ENCODE measurements around the gene CTDSPL. TPM values are rescaled to one million over a fixed set of nuclear protein-coding genes. Genes with fewer than 3 reads are reported as not detected.

The CTDSPL gene
- total and polyA plus RNA-seq, 2 of the 13 experiments (the other 11 are each of a cell fraction or from before 2014, with no cell fraction given) = 26.1 to 142 TPM

DNA sequence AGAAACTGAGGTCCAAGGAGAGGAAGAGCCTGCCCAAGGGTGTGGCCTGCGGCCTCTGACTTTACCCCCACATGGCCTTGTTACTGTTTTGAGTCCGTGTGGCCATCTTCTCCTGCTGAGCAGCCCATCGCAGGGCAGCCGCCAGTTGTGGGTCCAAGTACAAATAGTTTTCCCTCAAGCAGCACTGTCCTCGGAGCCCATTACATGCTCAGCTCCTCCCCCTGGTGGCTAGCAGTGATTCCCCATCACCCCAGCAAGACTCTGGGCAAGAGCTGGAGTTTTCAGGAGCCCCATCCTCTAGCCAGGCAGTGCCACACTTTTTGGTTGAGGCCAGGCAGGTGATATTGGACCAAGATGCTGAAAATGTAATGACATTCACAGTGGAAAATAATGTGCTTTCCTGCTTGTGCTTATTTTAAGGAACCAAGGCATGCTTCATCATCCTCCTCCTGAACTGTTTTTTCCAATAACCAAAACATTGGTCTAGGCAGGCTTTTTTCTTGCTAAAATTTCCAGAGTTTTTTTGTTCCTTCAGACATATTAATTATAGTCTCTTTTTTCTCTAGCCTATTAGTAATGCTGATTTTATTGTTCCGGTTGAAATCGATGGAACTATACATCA is 105.7 kb downstream of the CTDSPL start (continued):
- TF ChIP-seq ATM (IDR thresholded peaks at IDR 0.05; ENCODE audit: borderline replicate concordance) = no peak
- no peak for TF ChIP-seq ZNF720 (CRISPR knock-in tag; IDR thresholded peaks at IDR 0.05)
- TF ChIP-seq MEIS2 (CRISPR knock-in tag; IDR thresholded peaks at IDR 0.05) = no peak
- no peak for TF ChIP-seq JUN (CRISPR knock-in tag; IDR thresholded peaks at IDR 0.05)
- no peak for TF ChIP-seq KAT7 (CRISPR knock-in tag; IDR thresholded peaks at IDR 0.05; ENCODE audit: borderline replicate concordance)
- TF ChIP-seq, protein P1, sequence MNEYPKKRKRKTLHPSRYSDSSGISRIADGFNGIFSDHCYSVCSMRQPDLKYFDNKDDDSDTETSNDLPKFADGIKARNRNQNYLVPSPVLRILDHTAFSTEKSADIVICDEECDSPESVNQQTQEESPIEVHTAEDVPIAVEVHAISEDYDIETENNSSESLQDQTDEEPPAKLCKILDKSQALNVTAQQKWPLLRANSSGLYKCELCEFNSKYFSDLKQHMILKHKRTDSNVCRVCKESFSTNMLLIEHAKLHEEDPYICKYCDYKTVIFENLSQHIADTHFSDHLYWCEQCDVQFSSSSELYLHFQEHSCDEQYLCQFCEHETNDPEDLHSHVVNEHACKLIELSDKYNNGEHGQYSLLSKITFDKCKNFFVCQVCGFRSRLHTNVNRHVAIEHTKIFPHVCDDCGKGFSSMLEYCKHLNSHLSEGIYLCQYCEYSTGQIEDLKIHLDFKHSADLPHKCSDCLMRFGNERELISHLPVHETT (CRISPR knock-in tag; conservative IDR thresholded peaks at IDR 0.05) = no peak
- peak; percentile 29; the same call in 1 of the 2 replicates for TF ChIP-seq SOX5 (CRISPR knock-in tag; IDR thresholded peaks at IDR 0.05; ENCODE audit: borderline replicate concordance)
- TF ChIP-seq, protein P2, sequence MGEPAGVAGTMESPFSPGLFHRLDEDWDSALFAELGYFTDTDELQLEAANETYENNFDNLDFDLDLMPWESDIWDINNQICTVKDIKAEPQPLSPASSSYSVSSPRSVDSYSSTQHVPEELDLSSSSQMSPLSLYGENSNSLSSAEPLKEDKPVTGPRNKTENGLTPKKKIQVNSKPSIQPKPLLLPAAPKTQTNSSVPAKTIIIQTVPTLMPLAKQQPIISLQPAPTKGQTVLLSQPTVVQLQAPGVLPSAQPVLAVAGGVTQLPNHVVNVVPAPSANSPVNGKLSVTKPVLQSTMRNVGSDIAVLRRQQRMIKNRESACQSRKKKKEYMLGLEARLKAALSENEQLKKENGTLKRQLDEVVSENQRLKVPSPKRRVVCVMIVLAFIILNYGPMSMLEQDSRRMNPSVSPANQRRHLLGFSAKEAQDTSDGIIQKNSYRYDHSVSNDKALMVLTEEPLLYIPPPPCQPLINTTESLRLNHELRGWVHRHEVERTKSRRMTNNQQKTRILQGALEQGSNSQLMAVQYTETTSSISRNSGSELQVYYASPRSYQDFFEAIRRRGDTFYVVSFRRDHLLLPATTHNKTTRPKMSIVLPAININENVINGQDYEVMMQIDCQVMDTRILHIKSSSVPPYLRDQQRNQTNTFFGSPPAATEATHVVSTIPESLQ (CRISPR knock-in tag; conservative IDR thresholded peaks at IDR 0.05) = no peak
- TF ChIP-seq, protein P3, sequence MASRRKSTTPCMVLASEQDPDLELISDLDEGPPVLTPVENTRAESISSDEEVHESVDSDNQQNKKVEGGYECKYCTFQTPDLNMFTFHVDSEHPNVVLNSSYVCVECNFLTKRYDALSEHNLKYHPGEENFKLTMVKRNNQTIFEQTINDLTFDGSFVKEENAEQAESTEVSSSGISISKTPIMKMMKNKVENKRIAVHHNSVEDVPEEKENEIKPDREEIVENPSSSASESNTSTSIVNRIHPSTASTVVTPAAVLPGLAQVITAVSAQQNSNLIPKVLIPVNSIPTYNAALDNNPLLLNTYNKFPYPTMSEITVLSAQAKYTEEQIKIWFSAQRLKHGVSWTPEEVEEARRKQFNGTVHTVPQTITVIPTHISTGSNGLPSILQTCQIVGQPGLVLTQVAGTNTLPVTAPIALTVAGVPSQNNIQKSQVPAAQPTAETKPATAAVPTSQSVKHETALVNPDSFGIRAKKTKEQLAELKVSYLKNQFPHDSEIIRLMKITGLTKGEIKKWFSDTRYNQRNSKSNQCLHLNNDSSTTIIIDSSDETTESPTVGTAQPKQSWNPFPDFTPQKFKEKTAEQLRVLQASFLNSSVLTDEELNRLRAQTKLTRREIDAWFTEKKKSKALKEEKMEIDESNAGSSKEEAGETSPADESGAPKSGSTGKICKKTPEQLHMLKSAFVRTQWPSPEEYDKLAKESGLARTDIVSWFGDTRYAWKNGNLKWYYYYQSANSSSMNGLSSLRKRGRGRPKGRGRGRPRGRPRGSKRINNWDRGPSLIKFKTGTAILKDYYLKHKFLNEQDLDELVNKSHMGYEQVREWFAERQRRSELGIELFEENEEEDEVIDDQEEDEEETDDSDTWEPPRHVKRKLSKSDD (CRISPR knock-in tag; IDR thresholded peaks at IDR 0.05; ENCODE audit: low read depth) = no peak
- TF ChIP-seq, protein P4, sequence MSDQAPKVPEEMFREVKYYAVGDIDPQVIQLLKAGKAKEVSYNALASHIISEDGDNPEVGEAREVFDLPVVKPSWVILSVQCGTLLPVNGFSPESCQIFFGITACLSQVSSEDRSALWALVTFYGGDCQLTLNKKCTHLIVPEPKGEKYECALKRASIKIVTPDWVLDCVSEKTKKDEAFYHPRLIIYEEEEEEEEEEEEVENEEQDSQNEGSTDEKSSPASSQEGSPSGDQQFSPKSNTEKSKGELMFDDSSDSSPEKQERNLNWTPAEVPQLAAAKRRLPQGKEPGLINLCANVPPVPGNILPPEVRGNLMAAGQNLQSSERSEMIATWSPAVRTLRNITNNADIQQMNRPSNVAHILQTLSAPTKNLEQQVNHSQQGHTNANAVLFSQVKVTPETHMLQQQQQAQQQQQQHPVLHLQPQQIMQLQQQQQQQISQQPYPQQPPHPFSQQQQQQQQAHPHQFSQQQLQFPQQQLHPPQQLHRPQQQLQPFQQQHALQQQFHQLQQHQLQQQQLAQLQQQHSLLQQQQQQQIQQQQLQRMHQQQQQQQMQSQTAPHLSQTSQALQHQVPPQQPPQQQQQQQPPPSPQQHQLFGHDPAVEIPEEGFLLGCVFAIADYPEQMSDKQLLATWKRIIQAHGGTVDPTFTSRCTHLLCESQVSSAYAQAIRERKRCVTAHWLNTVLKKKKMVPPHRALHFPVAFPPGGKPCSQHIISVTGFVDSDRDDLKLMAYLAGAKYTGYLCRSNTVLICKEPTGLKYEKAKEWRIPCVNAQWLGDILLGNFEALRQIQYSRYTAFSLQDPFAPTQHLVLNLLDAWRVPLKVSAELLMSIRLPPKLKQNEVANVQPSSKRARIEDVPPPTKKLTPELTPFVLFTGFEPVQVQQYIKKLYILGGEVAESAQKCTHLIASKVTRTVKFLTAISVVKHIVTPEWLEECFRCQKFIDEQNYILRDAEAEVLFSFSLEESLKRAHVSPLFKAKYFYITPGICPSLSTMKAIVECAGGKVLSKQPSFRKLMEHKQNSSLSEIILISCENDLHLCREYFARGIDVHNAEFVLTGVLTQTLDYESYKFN (CRISPR knock-in tag; conservative IDR thresholded peaks at IDR 0.05) = peak; percentile 24; the same call in 1 of the 2 replicates
- no peak for TF ChIP-seq ZNF260 (CRISPR knock-in tag; IDR thresholded peaks at IDR 0.05; ENCODE audit: borderline replicate concordance, low read depth)
- TF ChIP-seq ZSCAN20 (CRISPR knock-in tag; IDR thresholded peaks at IDR 0.05; ENCODE audit: borderline replicate concordance) = no peak
- TF ChIP-seq ZNF678 (CRISPR knock-in tag; IDR thresholded peaks at IDR 0.05) = no peak
- TF ChIP-seq ZNF572 (CRISPR knock-in tag; IDR thresholded peaks at IDR 0.05) = peak; percentile 25; the same call in 1 of the 2 replicates
- TF ChIP-seq, protein P5, sequence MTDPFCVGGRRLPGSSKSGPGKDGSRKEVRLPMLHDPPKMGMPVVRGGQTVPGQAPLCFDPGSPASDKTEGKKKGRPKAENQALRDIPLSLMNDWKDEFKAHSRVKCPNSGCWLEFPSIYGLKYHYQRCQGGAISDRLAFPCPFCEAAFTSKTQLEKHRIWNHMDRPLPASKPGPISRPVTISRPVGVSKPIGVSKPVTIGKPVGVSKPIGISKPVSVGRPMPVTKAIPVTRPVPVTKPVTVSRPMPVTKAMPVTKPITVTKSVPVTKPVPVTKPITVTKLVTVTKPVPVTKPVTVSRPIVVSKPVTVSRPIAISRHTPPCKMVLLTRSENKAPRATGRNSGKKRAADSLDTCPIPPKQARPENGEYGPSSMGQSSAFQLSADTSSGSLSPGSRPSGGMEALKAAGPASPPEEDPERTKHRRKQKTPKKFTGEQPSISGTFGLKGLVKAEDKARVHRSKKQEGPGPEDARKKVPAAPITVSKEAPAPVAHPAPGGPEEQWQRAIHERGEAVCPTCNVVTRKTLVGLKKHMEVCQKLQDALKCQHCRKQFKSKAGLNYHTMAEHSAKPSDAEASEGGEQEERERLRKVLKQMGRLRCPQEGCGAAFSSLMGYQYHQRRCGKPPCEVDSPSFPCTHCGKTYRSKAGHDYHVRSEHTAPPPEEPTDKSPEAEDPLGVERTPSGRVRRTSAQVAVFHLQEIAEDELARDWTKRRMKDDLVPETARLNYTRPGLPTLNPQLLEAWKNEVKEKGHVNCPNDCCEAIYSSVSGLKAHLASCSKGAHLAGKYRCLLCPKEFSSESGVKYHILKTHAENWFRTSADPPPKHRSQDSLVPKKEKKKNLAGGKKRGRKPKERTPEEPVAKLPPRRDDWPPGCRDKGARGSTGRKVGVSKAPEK (CRISPR knock-in tag; IDR thresholded peaks at IDR 0.05; ENCODE audit: borderline replicate concordance) = no peak
- no peak for TF ChIP-seq RFXANK (CRISPR knock-in tag; IDR thresholded peaks at IDR 0.05)
- TF ChIP-seq ZSCAN12 (CRISPR knock-in tag; IDR thresholded peaks at IDR 0.05) = no peak

Measured in HepG2 (cell line).